Measurements from ENCODE around the gene LCE2A.
"Not testable (repeated sequence)": the region's sequence is repeated elsewhere in the genome, so short reads cannot be mapped to it uniquely, and the experiment has no call there.

Gene LCE2A

GRCh38 chr1:152697701-152698600 is at the start of gene LCE2A:
TSS of gene LCE2A (plus strand) at chr1:152698345. CDS start at chr1:152698902, 557 bp downstream.
- no peak for FAIRE-seq
- DNase-seq (ENCODE audit: insufficient read length, low spot score) = no peak

- DNase-seq (ENCODE audit: insufficient read length, low spot score) (peak; percentile 36), FAIRE-seq (peak; percentile 35)
Observed at GRCh38 chr1:152654110-152654509, 44.0 kb upstream of the LCE2A start.

GRCh38 chr1:152656459-152656858 is 41.7 kb upstream of the LCE2A start:
- FAIRE-seq = no peak
- DNase-seq (ENCODE audit: insufficient read length, low spot score) = no peak

DNA sequence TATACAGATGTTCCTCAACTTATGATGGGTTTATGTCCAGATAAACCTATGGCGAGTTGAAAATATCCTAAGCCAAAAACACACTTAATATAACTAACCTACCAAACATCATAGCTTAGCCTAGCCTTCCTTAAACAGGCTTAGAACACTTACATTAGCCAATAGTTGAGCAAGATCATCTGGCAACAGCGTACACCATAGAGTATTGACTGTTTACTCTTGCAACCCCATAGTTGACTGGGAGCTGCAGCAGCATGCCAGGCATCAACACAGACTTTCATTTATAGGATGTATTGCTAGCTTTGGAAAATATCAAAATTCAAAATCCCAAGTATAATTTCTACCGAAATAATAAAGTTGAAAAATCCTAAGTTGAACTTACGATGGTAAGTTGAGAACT is 40.5 kb upstream of the LCE2A start:
- FAIRE-seq (no peak), DNase-seq (ENCODE audit: insufficient read length, low spot score) (no peak)

GRCh38 chr1:152658649-152659048 is 39.5 kb upstream of the LCE2A start:
- no peak for DNase-seq (ENCODE audit: insufficient read length, low spot score)
- FAIRE-seq = no peak

DNA sequence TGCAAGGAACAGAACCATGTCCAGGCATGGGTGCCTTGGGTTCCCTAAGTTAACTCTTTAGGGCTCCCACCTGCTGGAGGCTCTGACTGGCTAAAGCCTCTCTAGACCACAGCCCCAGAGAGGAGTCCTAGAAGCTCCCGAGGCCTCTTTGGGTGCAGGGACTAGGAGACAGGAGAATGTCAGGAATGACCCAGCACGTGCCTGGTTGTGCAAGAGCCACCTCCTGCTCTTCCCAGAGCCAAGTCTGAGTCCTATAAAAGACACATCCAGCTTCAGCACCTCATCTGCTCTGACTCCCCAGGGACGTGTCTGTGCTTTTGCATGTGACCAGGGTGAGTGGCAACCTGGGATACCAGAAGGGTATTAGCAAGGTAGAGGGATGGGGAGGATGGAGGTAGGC is 35.0 kb upstream of the LCE2A start, which contains the start of gene LCE2D:
LCE2D (plus strand) TSS at position 283 of the 400 bp plus-strand sequence. CDS start 726 bp downstream, outside the sequence.
- DNase-seq (ENCODE audit: insufficient read length, low spot score) (no peak), FAIRE-seq (no peak)

DNA sequence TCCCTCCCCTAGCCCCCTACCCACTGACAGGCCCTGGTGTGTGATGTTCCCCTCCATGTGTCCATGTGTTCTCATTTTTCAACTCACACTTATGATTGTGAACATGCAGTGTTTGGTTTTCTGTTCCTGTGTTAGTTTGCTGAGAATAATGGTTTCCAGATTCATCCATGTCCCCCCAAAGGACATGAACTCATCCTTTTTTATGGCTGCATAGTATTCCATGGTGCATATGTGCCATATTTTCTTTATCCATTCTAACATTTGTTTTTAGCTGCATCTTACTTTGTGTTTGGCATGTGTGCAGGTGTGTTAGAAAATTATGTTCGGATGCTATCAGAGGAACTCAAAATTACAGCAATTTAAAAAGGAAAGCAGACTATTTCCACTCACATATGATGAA is 32.0 kb upstream of the LCE2A start:
- FAIRE-seq; DNase-seq (ENCODE audit: insufficient read length, low spot score): not testable (repeated sequence)

DNA sequence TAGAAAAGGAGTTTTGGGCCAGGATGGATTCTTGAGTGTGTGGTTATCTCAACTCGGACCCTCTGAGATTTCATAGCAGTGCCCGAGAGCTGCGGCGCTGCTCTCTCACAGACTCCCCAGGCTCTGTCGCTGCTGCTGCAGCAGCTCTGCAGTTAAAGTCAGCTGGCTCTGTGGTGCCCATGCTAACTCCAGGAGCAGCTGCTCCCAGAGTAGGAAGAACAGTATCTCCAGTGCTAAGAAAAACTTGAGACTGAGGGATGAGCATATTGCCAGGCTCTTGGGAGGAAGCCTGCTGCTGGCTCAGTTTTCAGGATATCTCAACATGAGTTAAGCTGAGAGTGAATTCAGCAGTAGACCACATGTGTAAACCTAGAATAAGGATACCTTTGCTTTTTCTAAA is 30.5 kb upstream of the LCE2A start:
- FAIRE-seq (no peak), DNase-seq (ENCODE audit: insufficient read length, low spot score) (no peak)

- DNase-seq (ENCODE audit: insufficient read length, low spot score) = no peak
- no peak for FAIRE-seq
Observed at GRCh38 chr1:152673016-152673415, 25.1 kb upstream of the LCE2A start.

DNA sequence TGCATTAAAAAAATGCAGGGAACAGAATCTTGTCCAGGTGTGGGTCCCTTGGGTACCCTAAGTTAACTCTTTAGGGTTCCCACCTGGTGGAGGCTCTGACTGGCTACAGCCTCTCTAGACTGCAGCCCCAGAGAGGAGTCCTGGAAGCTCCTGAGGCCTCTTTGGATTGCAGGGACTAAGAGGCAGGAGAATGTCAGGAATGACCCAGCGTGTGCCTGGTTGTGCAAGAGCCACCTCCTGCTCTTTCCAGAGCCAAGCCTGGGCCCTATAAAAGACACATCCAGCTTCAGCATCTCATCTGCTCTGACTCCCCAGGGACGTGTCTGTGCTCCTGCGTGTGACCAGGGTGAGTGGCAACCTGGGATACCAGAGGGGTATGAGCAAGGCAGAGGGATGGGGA is 23.2 kb upstream of the LCE2A start, which contains the start of gene LCE2C:
LCE2C (plus strand) TSS at position 297 of the 400 bp plus-strand sequence. CDS start 737 bp downstream, outside the sequence.
- not testable (repeated sequence) for FAIRE-seq; DNase-seq (ENCODE audit: insufficient read length, low spot score)

GRCh38 chr1:152679459-152679858 is 18.7 kb upstream of the LCE2A start:
- DNase-seq (ENCODE audit: insufficient read length, low spot score) (no peak), FAIRE-seq (no peak)

GRCh38 chr1:152681616-152682015 is 16.5 kb upstream of the LCE2A start:
- FAIRE-seq (no peak), DNase-seq (ENCODE audit: insufficient read length, low spot score) (no peak)

DNA sequence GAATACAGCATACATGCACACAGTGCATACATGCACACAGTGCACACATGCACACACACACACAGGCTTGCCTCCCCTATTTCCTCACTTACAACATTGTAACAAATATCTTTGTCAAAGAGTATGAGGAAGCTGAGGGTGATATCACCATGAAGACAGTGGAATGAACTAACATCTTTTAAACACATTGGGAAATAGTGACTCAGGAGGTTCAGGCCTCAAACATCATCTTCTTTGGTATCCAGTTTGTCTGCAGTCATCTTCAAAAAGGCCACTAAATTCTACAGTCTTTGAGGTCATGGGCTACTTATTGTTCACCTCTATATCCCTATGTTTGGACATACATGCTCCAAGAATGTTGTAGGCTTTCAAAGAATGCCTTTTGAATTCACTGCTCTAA is 14.3 kb upstream of the LCE2A start:
- DNase-seq (ENCODE audit: insufficient read length, low spot score) = no peak
- FAIRE-seq = no peak

DNA sequence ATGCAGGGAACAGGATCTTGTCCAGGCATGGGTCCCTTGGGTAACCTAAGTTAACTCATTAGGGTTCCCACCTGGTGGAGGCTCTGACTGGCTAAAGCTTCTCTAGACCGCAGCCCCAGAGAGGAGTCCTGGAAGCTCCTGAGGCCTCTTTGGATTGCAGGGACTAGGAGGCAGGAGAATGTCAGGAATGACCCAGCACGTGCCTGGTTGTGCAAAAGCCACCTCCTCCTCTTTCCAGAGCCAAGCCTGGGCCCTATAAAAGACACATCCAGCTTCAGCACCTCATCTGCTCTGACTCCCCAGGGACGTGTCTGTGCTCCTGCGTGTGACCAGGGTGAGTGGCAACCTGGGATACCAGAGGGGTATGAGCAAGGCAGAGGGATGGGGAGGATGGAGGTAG is 12.3 kb upstream of the LCE2A start, which contains the start of gene LCE2B:
LCE2B (plus strand) TSS at position 301 of the 400 bp plus-strand sequence. CDS start 721 bp downstream, outside the sequence.
- DNase-seq (ENCODE audit: insufficient read length, low spot score); FAIRE-seq: not testable (repeated sequence)

DNA sequence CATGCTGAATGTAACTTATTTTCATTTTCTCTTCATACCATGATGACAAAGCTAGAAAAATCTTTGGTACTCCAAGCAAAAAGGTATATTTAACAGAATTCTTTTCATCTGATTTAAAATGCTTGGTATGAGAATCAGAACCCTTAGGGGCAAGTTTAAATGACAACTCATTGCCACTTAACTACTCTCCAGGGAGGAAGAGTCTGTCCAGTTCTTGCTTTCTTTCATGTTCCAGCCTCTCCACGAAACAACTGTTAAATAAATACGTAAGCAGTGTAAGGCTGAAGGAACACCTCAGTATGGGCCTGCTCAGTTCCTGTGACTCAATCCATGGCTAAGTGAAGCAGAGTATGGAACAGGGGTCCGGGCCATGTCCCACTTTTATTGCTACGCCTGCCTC is 1.6 kb downstream of the LCE2A start:
- DNase-seq (ENCODE audit: insufficient read length, low spot score) (no peak), FAIRE-seq (no peak)

DNA sequence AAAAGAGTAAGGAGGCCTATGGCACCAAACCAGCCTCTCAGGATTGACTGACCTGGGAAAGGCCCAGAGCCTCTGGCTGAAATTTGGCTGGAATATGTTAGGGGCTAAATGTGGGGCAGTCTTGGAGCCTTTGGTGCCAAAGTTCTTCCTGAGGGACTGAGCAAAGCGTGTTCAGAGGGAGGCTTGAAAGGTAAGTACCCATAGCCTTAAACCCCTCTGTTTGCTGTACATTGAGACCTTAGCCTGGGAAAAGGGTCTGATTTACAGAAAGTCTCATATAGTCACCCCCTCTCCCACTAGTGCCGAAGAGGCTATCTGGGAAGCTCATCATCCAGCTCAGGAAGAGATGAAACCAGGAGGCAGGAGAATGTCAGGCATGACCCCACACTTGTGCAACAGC is 9.7 kb downstream of the LCE2A start, which contains the start of gene LCE4A:
LCE4A (plus strand) TSS at position 301 of the 400 bp plus-strand sequence. CDS start 916 bp downstream, outside the sequence.
- no peak for FAIRE-seq

GRCh38 chr1:152718238-152718637 is 20.1 kb downstream of the LCE2A start:
- DNase-seq (ENCODE audit: insufficient read length, low spot score) (no peak), FAIRE-seq (no peak)

More for the DNA sequence above, 9.7 kb downstream of the LCE2A start, which contains the start of gene LCE4A:
- DNase-seq (ENCODE audit: insufficient read length, low spot score) = no peak

- FAIRE-seq = no peak
Observed at GRCh38 chr1:152725261-152725660, 27.1 kb downstream of the LCE2A start.

GRCh38 chr1:152728986-152729385 is 30.8 kb downstream of the LCE2A start:
- FAIRE-seq (no peak), DNase-seq (ENCODE audit: insufficient read length, low spot score) (no peak)

More at GRCh38 chr1:152725261-152725660, 27.1 kb downstream of the LCE2A start:
- no peak for DNase-seq (ENCODE audit: insufficient read length, low spot score)

DNA sequence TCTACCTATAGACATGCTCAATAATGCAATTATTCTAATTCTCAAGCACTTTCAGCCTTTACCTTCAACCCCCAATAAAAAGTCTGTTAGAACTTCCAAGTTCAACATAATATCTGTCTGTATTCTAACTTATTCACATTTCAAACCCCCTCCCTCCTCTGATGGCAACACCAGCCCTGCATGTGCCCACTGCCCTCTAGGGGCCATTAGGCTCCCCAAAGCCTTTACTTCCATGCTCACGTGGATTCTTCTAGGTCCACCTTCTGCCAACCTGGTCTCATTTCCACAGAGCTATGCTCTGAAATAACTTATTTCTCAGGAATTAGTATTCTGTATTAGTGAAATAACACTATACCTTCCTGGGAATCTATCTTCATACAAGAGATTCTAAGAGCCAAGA is 37.5 kb downstream of the LCE2A start:
- FAIRE-seq (no peak), DNase-seq (ENCODE audit: insufficient read length, low spot score) (no peak)

- no peak for FAIRE-seq
- no peak for DNase-seq (ENCODE audit: insufficient read length, low spot score)
Observed at GRCh38 chr1:152737997-152738396, 39.9 kb downstream of the LCE2A start.

- FAIRE-seq (no peak), DNase-seq (ENCODE audit: insufficient read length, low spot score) (no peak)
Observed at GRCh38 chr1:152739841-152740240, 41.7 kb downstream of the LCE2A start.

Data from GM19239 (cell line).